Measurements from ENCODE around the gene GFOD1. TPM values are rescaled to one million over a fixed set of nuclear protein-coding genes. Genes with fewer than 3 reads are reported as not detected.

GFOD1 gene
- total RNA-seq, 1 experiment from 2014 or later, result 0.62 TPM

DNA sequence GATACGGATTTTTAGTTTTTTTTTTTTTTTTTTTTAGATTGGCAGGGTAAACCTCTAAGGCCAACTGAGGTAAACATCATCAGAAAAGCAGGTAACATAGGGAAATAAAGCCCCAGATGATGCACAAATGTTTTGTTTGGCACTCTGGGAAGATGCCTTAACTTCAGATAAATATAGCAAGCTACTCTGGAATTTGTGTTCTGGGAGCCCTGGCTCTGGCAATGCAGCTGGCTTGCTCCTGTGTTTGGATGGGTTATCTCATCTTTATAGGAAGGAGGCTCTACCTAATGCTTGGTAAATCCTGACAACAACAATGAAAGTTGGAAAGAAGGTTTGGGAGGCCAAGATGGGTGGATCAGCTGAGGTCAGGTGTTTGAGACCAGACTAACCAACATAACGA lies 77.4 kb downstream of the GFOD1 start:
- intact Hi-C loops (cut with micrococcal nuclease; ENCODE audit: unreplicated experiment) (no loop called here), in situ Hi-C loops (cut with HindIII; ENCODE audit: low pct_unique_long_range_greater_than_20kb, low sequenced_read_pairs) (no loop called here)
- Histone ChIP-seq H3K27me3 (ENCODE audit: control insufficient read depth, insufficient read depth, low read length) (no peaks in the 10 kb centered on the region), H3K27ac (ENCODE audit: low read length) (no peak overlapping the region), H3K4me3 (ENCODE audit: low read depth in 2 of 2, low read length in 2 of 2) (no peak overlapping the region), H3K4me1 (ENCODE audit: control insufficient read depth, insufficient read depth, low read length) (no peaks in the 10 kb centered on the region), H3K36me3 (ENCODE audit: control insufficient read depth, insufficient read depth, low read length) (no peaks in the 10 kb centered on the region), H3K9me3 (ENCODE audit: control insufficient read depth, insufficient read depth, low read depth, low read length) (no peaks in the 10 kb centered on the region)
- DNase-seq (ENCODE audit: low read depth, low spot score) (no peak), ATAC-seq (no peak)
- ChIA-PET CTCF (interaction anchor here (0.7 kb wide), 1 partner anchor 122 kb away, joined by 6 read pairs; no protein-coding TSS in a partner anchor), POLR2A (no interaction called here)
- TF ChIP-seq TCF7L2 (IDR thresholded peaks at IDR 0.05; ENCODE audit: low read depth, low read length), result no peak
- TF ChIP-seq POLR2AphosphoS5 (IDR thresholded peaks at IDR 0.05; ENCODE audit: low read depth, low read length), result no peak
- TF ChIP-seq CTCF (IDR thresholded peaks at IDR 0.05), result no peak
- TF ChIP-seq REST (IDR thresholded peaks at IDR 0.05; ENCODE audit: insufficient read depth in 1 of 2, low read depth in 2 of 2, low read length in 1 of 2), result no peak
- no peak for TF ChIP-seq SIN3A (IDR thresholded peaks at IDR 0.05; ENCODE audit: borderline replicate concordance, insufficient read depth, low read depth, low read length)
- no TSS peak for BruUV-seq (replicated peaks)

DNA sequence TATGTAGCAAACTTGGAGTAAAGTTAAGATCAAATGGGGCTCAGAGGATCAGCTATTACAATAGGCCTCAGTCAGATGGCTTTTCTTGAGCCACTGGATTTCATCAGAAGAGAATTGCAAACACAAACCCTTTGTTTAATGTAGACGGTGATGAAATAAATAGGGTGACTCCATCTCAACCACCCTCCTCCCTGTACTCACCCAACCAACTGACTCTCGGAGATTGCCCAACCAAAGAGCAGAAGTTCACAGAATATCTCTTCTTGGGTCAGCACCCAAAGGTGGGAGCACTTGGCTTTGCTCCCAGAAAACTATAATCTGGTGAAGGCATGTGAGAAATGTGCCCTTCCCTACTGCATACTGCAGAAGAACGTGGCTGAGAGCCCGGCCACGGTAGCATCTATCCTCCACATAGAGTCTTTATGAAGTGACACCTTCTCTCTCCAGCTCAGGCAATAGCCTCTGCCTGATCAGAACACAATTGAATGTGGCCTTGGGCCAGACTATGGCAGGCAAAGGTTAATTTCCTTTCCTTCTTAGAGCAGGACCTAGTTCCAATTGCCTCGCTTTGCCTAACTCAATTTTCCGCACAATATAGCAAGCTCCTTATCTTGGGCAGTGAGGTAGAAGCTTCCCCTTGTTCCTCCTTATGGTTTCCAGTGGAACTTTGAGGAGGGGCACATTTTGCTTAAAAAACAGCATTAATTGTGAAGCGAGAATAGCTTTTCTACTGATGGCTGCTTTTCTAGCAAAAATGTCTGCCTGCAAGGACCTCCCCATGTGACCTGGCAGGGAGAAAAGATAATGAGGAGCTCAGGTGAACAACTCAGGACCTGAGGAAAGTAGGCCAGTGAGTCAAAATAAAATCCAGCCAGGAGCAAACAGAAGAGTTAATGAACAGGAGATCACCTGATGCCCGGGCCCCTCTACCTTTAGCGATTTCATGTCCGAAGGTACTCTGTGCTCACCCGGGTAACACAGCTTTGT lies 79.4 kb downstream of the GFOD1 start:
- DNase-seq (ENCODE audit: low read depth, low spot score) (no peak), ATAC-seq (no peak)
- in situ Hi-C loops (cut with HindIII; ENCODE audit: low pct_unique_long_range_greater_than_20kb, low sequenced_read_pairs), result no loop called here
- H3K27me3 ChIP-seq (ENCODE audit: control insufficient read depth, insufficient read depth, low read length), result no peaks in the 10 kb centered on the region
- TF ChIP-seq REST (IDR thresholded peaks at IDR 0.05; ENCODE audit: insufficient read depth in 1 of 2, low read depth in 2 of 2, low read length in 1 of 2), result no peak
- TF ChIP-seq TCF7L2 (IDR thresholded peaks at IDR 0.05; ENCODE audit: low read depth, low read length), result no peak
- no peak for TF ChIP-seq CTCF (IDR thresholded peaks at IDR 0.05)
- no peak for TF ChIP-seq SIN3A (IDR thresholded peaks at IDR 0.05; ENCODE audit: borderline replicate concordance, insufficient read depth, low read depth, low read length)
- TF ChIP-seq POLR2AphosphoS5 (IDR thresholded peaks at IDR 0.05; ENCODE audit: low read depth, low read length), result no peak
- no peaks in the 10 kb centered on the region for H3K4me1 ChIP-seq (ENCODE audit: control insufficient read depth, insufficient read depth, low read length)
- no peaks in the 10 kb centered on the region for H3K36me3 ChIP-seq (ENCODE audit: control insufficient read depth, insufficient read depth, low read length)
- H3K9me3 ChIP-seq (ENCODE audit: control insufficient read depth, insufficient read depth, low read depth, low read length), result no peaks in the 10 kb centered on the region
- ChIA-PET CTCF (no interaction called here), POLR2A (no interaction called here)
- BruUV-seq (replicated peaks), result no TSS peak
- intact Hi-C loops (cut with micrococcal nuclease; ENCODE audit: unreplicated experiment), result no loop called here
- no peak overlapping the region for H3K4me3 ChIP-seq (ENCODE audit: low read depth in 2 of 2, low read length in 2 of 2)
- H3K27ac ChIP-seq (ENCODE audit: low read length), result no peak overlapping the region

All from Panc1 (cell line).